Body of pancreas (tissue), 4 donors: ENCODE measurements around the gene FLNC.

Experiments
- CTCF ChIP-seq, 7 experiments: fragments of 450-650 bp in 4 of 7; fragments of 200-600 bp in 3 of 7; sonication (generic) in 3 of 7; IDR thresholded peaks; one replicate each; pipeline ENCODE4 v1.5.1; 2016 to 2019; ENCODE audit warnings: antibody characterized with exemption in 7 of 7
- POLR2A ChIP-seq, 3 donors: fragments of 450-650 bp; IDR thresholded peaks; one replicate each; pipeline ENCODE4 v1.6.1; 2016; ENCODE audit warnings: antibody characterized with exemption in 3 of 3, mild to moderate bottlenecking in 2 of 3

GRCh38 chr7:128906001-128906765 is 76.0 kb downstream of the FLNC start:
- TF ChIP-seq CTCF (IDR thresholded peaks at IDR 0.05) (no peak), POLR2A (IDR thresholded peaks at IDR 0.05) (no peak)
